ENCODE measurements around the gene FAM131B.
A peak's percentile ranks its signal among the peaks of the same experiment; 100 is the strongest.

Gene FAM131B

GRCh38 chr7:143351060-143351459 lies 11.5 kb downstream of the FAM131B start:
- Histone ChIP-seq H3K4me3 (ENCODE audit: control insufficient read depth in 1 of 7, extremely low read depth in 1 of 7, insufficient read depth in 4 of 7, low read depth in 2 of 7, low read length in 6 of 7) (no peak overlapping the region), H3K36me3 (ENCODE audit: control insufficient read depth in 4 of 4, insufficient read depth in 4 of 4, low read length in 3 of 4) (no peaks in the 10 kb centered on the region), H3K4me1 (ENCODE audit: control extremely low read depth in 1 of 4, control insufficient read depth in 4 of 4, insufficient read depth in 4 of 4, low read length in 3 of 4) (peaks cover 0 to 9% (median 6%) of the 10 kb centered on the region in 4 experiments), H3K27me3 (replicated peaks in 2 of 5; ENCODE audit: control insufficient read depth in 4 of 5, insufficient read depth in 5 of 5, low read length in 4 of 5) (peaks cover 0 to 5% (median 0%) of the 10 kb centered on the region in 5 experiments), H3K9me3 (ENCODE audit: control extremely low read depth in 1 of 5, control insufficient read depth in 4 of 5, insufficient read depth in 2 of 5, low read depth in 1 of 5, low read length in 4 of 5) (no peaks in the 10 kb centered on the region), H3K27ac (ENCODE audit: insufficient read depth in 1 of 2, low read depth in 1 of 2, low read length in 2 of 2, poor library complexity in 1 of 2, severe bottlenecking in 2 of 2) (no peak overlapping the region)
- ChIA-PET POLR2A (no interaction called here), CTCF (interaction anchor here (1.0 to 1.3 kb wide), 2 partner anchors 15 to 62 kb away, joined by 3 read pairs; no protein-coding TSS in a partner anchor)
- WGBS (ENCODE audit: insufficient coverage) = 95% methylated on average over 5 of the region's 5 CpGs
- DNase-seq = no peak

- Histone ChIP-seq H3K4me3 (ENCODE audit: control insufficient read depth in 1 of 7, extremely low read depth in 1 of 7, insufficient read depth in 4 of 7, low read depth in 2 of 7, low read length in 6 of 7) (no peak overlapping the region), H3K27ac (ENCODE audit: insufficient read depth in 1 of 2, low read depth in 1 of 2, low read length in 2 of 2, poor library complexity in 1 of 2, severe bottlenecking in 2 of 2) (no peak overlapping the region), H3K9me3 (ENCODE audit: control extremely low read depth in 1 of 5, control insufficient read depth in 4 of 5, insufficient read depth in 2 of 5, low read depth in 1 of 5, low read length in 4 of 5) (no peaks in the 10 kb centered on the region), H3K27me3 (replicated peaks in 2 of 5; ENCODE audit: control insufficient read depth in 4 of 5, insufficient read depth in 5 of 5, low read length in 4 of 5) (peaks cover 0 to 5% (median 0%) of the 10 kb centered on the region in 5 experiments), H3K4me1 (ENCODE audit: control extremely low read depth in 1 of 4, control insufficient read depth in 4 of 4, insufficient read depth in 4 of 4, low read length in 3 of 4) (peaks cover 0 to 13% (median 8%) of the 10 kb centered on the region in 4 experiments), H3K36me3 (ENCODE audit: control insufficient read depth in 4 of 4, insufficient read depth in 4 of 4, low read length in 3 of 4) (no peaks in the 10 kb centered on the region)
- no CpG with 5 or more reads among the region's 5 CpGs for WGBS (ENCODE audit: insufficient coverage)
- POLR2A ChIA-PET = no interaction called here
- no peak for DNase-seq
- CTCF ChIA-PET = interaction anchor here (0.5 to 2.7 kb wide), 14 partner anchors 12 to 1057 kb away, joined by 3 to 10 read pairs (median 4); partner anchors contain the start of gene CLCN1
Measured at GRCh38 chr7:143347950-143348349, 14.6 kb downstream of the FAM131B start.

GRCh38 chr7:143346018-143346417 lies 16.5 kb downstream of the FAM131B start:
- peak overlapping the region in 2 of 7 experiments; percentile 56 to 71 for H3K4me3 ChIP-seq (ENCODE audit: control insufficient read depth in 1 of 7, extremely low read depth in 1 of 7, insufficient read depth in 4 of 7, low read depth in 2 of 7, low read length in 6 of 7)
- H3K9me3 ChIP-seq (ENCODE audit: control extremely low read depth in 1 of 5, control insufficient read depth in 4 of 5, insufficient read depth in 2 of 5, low read depth in 1 of 5, low read length in 4 of 5) = no peaks in the 10 kb centered on the region
- H3K27me3 ChIP-seq (replicated peaks in 2 of 5; ENCODE audit: control insufficient read depth in 4 of 5, insufficient read depth in 5 of 5, low read length in 4 of 5) = peaks cover 0 to 5% (median 0%) of the 10 kb centered on the region in 5 experiments
- ChIA-PET POLR2A (interaction anchor here (1.4 kb wide), 1 partner anchor 29 kb away, joined by 3 read pairs; no protein-coding TSS in a partner anchor), CTCF (interaction anchor here (0.6 to 2.9 kb wide), 16 partner anchors 8 to 117 kb away, joined by 3 to 18 read pairs (median 4); no protein-coding TSS in a partner anchor)
- no peaks in the 10 kb centered on the region for H3K36me3 ChIP-seq (ENCODE audit: control insufficient read depth in 4 of 4, insufficient read depth in 4 of 4, low read length in 3 of 4)
- peaks cover 0 to 13% (median 8%) of the 10 kb centered on the region in 4 experiments for H3K4me1 ChIP-seq (ENCODE audit: control extremely low read depth in 1 of 4, control insufficient read depth in 4 of 4, insufficient read depth in 4 of 4, low read length in 3 of 4)
- no peak overlapping the region for H3K27ac ChIP-seq (ENCODE audit: insufficient read depth in 1 of 2, low read depth in 1 of 2, low read length in 2 of 2, poor library complexity in 1 of 2, severe bottlenecking in 2 of 2)
- DNase-seq = no peak
- WGBS (ENCODE audit: insufficient coverage) = 100% methylated on average over 1 of the region's 4 CpGs

GRCh38 chr7:143345428-143345900 lies 17.0 kb downstream of the FAM131B start:
- peak; percentile 87 to 88 (median 87) for DNase-seq
- 6% methylated on average over 33 of the region's 35 CpGs for WGBS (ENCODE audit: insufficient coverage)
- Histone ChIP-seq H3K9me3 (ENCODE audit: control extremely low read depth in 1 of 5, control insufficient read depth in 4 of 5, insufficient read depth in 2 of 5, low read depth in 1 of 5, low read length in 4 of 5) (no peaks in the 10 kb centered on the region), H3K27ac (ENCODE audit: insufficient read depth in 1 of 2, low read depth in 1 of 2, low read length in 2 of 2, poor library complexity in 1 of 2, severe bottlenecking in 2 of 2) (no peak overlapping the region), H3K27me3 (replicated peaks in 2 of 5; ENCODE audit: control insufficient read depth in 4 of 5, insufficient read depth in 5 of 5, low read length in 4 of 5) (peaks cover 0 to 5% (median 0%) of the 10 kb centered on the region in 5 experiments), H3K36me3 (ENCODE audit: control insufficient read depth in 4 of 4, insufficient read depth in 4 of 4, low read length in 3 of 4) (no peaks in the 10 kb centered on the region), H3K4me1 (ENCODE audit: control extremely low read depth in 1 of 4, control insufficient read depth in 4 of 4, insufficient read depth in 4 of 4, low read length in 3 of 4) (peaks cover 0 to 13% (median 8%) of the 10 kb centered on the region in 4 experiments), H3K4me3 (ENCODE audit: control insufficient read depth in 1 of 7, extremely low read depth in 1 of 7, insufficient read depth in 4 of 7, low read depth in 2 of 7, low read length in 6 of 7) (peak overlapping the region in 5 of 7 experiments; percentile 40 to 71 (median 56))
- ChIA-PET POLR2A (interaction anchor here (0.5 to 1.4 kb wide), 2 partner anchors 30 to 90 kb away, joined by 3 read pairs; no protein-coding TSS in a partner anchor), CTCF (interaction anchor here (0.6 to 2.9 kb wide), 19 partner anchors 9 to 118 kb away, joined by 3 to 18 read pairs (median 4); no protein-coding TSS in a partner anchor)

DNA sequence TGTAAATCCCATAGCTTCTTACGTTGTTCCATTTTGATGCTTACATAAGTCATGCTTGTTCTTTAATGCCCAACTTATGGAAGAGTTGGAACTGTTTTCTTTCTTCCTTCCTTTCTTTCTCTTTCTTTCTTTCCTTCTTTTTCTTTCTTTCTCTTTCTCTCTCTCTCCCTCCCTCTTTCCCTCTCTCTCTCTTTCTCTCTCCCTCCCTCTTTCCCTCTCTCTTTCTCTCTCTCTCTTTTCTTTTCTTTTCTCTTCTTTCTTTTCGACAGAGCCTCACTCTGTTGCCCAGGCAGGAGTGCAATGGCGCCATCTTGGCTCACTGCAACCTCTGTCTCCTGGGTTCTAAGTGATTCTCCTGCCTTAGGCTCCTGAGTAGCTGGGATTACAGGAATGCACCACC lies 18.9 kb downstream of the FAM131B start:
- Histone ChIP-seq H3K36me3 (ENCODE audit: control insufficient read depth in 4 of 4, insufficient read depth in 4 of 4, low read length in 3 of 4) (no peaks in the 10 kb centered on the region), H3K27ac (ENCODE audit: insufficient read depth in 1 of 2, low read depth in 1 of 2, low read length in 2 of 2, poor library complexity in 1 of 2, severe bottlenecking in 2 of 2) (no peak overlapping the region), H3K27me3 (replicated peaks in 2 of 5; ENCODE audit: control insufficient read depth in 4 of 5, insufficient read depth in 5 of 5, low read length in 4 of 5) (peaks cover 0 to 5% (median 0%) of the 10 kb centered on the region in 5 experiments), H3K4me1 (ENCODE audit: control extremely low read depth in 1 of 4, control insufficient read depth in 4 of 4, insufficient read depth in 4 of 4, low read length in 3 of 4) (peaks cover 0 to 13% (median 8%) of the 10 kb centered on the region in 4 experiments), H3K9me3 (ENCODE audit: control extremely low read depth in 1 of 5, control insufficient read depth in 4 of 5, insufficient read depth in 2 of 5, low read depth in 1 of 5, low read length in 4 of 5) (no peaks in the 10 kb centered on the region), H3K4me3 (ENCODE audit: control insufficient read depth in 1 of 7, extremely low read depth in 1 of 7, insufficient read depth in 4 of 7, low read depth in 2 of 7, low read length in 6 of 7) (no peak overlapping the region)
- ChIA-PET CTCF (interaction anchor here (0.7 to 1.6 kb wide), 3 partner anchors 9 to 107 kb away, joined by 3 to 7 read pairs (median 5); no protein-coding TSS in a partner anchor), POLR2A (no interaction called here)
- 100% methylated on average over 1 of the region's 3 CpGs for WGBS (ENCODE audit: insufficient coverage)
- DNase-seq = no peak

DNA sequence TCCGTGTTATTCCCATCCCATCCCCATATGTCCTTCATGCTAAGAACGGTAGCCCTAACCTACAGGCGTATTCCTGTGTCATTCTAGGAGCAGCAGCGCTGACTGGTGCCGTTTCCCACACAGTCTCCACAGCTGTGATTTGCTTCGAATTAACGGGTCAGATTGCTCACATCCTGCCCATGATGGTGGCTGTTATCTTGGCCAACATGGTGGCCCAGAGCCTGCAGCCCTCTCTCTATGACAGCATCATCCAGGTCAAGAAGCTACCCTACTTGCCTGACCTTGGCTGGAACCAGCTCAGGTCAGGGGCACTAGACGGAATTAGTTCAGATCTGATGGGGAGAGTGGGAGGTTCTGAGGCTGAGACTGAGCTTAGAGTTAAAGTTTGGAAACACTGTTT lies 20.7 kb downstream of the FAM131B start:
- CTCF ChIA-PET = interaction anchor here (0.7 to 0.9 kb wide), 2 partner anchors 11 to 38 kb away, joined by 3 to 7 read pairs; no protein-coding TSS in a partner anchor
- Histone ChIP-seq H3K4me1 (ENCODE audit: control extremely low read depth in 1 of 4, control insufficient read depth in 4 of 4, insufficient read depth in 4 of 4, low read length in 3 of 4) (peaks cover 0 to 13% (median 8%) of the 10 kb centered on the region in 4 experiments), H3K36me3 (ENCODE audit: control insufficient read depth in 4 of 4, insufficient read depth in 4 of 4, low read length in 3 of 4) (no peaks in the 10 kb centered on the region), H3K27ac (ENCODE audit: insufficient read depth in 1 of 2, low read depth in 1 of 2, low read length in 2 of 2, poor library complexity in 1 of 2, severe bottlenecking in 2 of 2) (no peak overlapping the region), H3K27me3 (replicated peaks in 2 of 5; ENCODE audit: control insufficient read depth in 4 of 5, insufficient read depth in 5 of 5, low read length in 4 of 5) (peaks cover 0 to 2% (median 0%) of the 10 kb centered on the region in 5 experiments), H3K9me3 (ENCODE audit: control extremely low read depth in 1 of 5, control insufficient read depth in 4 of 5, insufficient read depth in 2 of 5, low read depth in 1 of 5, low read length in 4 of 5) (no peaks in the 10 kb centered on the region), H3K4me3 (ENCODE audit: control insufficient read depth in 1 of 7, extremely low read depth in 1 of 7, insufficient read depth in 4 of 7, low read depth in 2 of 7, low read length in 6 of 7) (no peak overlapping the region)
- POLR2A ChIA-PET = interaction anchor here (0.8 kb wide), 1 partner anchor 8 kb away, joined by 3 read pairs; no protein-coding TSS in a partner anchor
- WGBS (ENCODE audit: insufficient coverage) = over 99% methylated on average over 7 of the region's 8 CpGs
- no peak for DNase-seq

- WGBS (ENCODE audit: insufficient coverage) = no CpG with 5 or more reads among the region's 3 CpGs
- no peaks in the 10 kb centered on the region for H3K36me3 ChIP-seq (ENCODE audit: control insufficient read depth in 4 of 4, insufficient read depth in 4 of 4, low read length in 3 of 4)
- ChIA-PET CTCF (interaction anchor here (1.1 to 2.8 kb wide), 7 partner anchors 8 to 98 kb away, joined by 3 to 18 read pairs (median 5); no protein-coding TSS in a partner anchor), POLR2A (interaction anchor here (1.1 kb wide), 2 partner anchors 9 to 43 kb away, joined by 3 read pairs; no protein-coding TSS in a partner anchor)
- H3K4me3 ChIP-seq (ENCODE audit: control insufficient read depth in 1 of 7, extremely low read depth in 1 of 7, insufficient read depth in 4 of 7, low read depth in 2 of 7, low read length in 6 of 7) = no peak overlapping the region
- no peaks in the 10 kb centered on the region for H3K27me3 ChIP-seq (replicated peaks in 2 of 5; ENCODE audit: control insufficient read depth in 4 of 5, insufficient read depth in 5 of 5, low read length in 4 of 5)
- H3K27ac ChIP-seq (ENCODE audit: insufficient read depth in 1 of 2, low read depth in 1 of 2, low read length in 2 of 2, poor library complexity in 1 of 2, severe bottlenecking in 2 of 2) = no peak overlapping the region
- no peaks in the 10 kb centered on the region for H3K9me3 ChIP-seq (ENCODE audit: control extremely low read depth in 1 of 5, control insufficient read depth in 4 of 5, insufficient read depth in 2 of 5, low read depth in 1 of 5, low read length in 4 of 5)
- H3K4me1 ChIP-seq (ENCODE audit: control extremely low read depth in 1 of 4, control insufficient read depth in 4 of 4, insufficient read depth in 4 of 4, low read length in 3 of 4) = no peaks in the 10 kb centered on the region
- no peak for DNase-seq
Measured at GRCh38 chr7:143337216-143337615, 25.3 kb downstream of the FAM131B start.

All from common myeloid progenitor, CD34-positive (primary cell).